Nephron (organoid): ENCODE measurements around the gene CORO7.

Experiments
- H3K27ac Mint-ChIP-seq, 3 experiments: 2 replicates each; pipeline ENCODE4 v1.8.0; 2020; ENCODE audit warnings: mixed read lengths in 3 of 3, mild to moderate bottlenecking in 2 of 3, moderate library complexity in 1 of 3
- H3K27me3 Mint-ChIP-seq: 2 replicates; pipeline ENCODE4 v1.8.0; 2021; ENCODE audit warnings: low read depth, mild to moderate bottlenecking, moderate library complexity, mixed read lengths
- H3K36me3 Mint-ChIP-seq: 2 replicates; pipeline ENCODE4 v1.8.0; 2020; ENCODE audit warnings: low read depth, mixed read lengths
- H3K4me1 Mint-ChIP-seq: 2 replicates; pipeline ENCODE4 v1.8.0; 2020; ENCODE audit warnings: mixed read lengths
- H3K4me3 Mint-ChIP-seq, 3 experiments: 2 replicates each; pipeline ENCODE4 v1.8.0; 2020; ENCODE audit warnings: mild to moderate bottlenecking in 3 of 3, mixed read lengths in 3 of 3, moderate library complexity in 2 of 3
- H3K9me3 Mint-ChIP-seq: 2 replicates; pipeline ENCODE4 v1.8.0; 2020; ENCODE audit warnings: mixed read lengths
- TF ChIP-seq, protein P1 (sequence below), 3 experiments: fragments of 200-600 bp; sonication (generic); IDR thresholded peaks; one replicate each; pipeline ENCODE4 v1.5.0; 2021; ENCODE audit warnings: antibody characterized with exemption in 3 of 3; ENCODE audit not compliant: unreplicated experiment in 3 of 3

CORO7 gene

DNA sequence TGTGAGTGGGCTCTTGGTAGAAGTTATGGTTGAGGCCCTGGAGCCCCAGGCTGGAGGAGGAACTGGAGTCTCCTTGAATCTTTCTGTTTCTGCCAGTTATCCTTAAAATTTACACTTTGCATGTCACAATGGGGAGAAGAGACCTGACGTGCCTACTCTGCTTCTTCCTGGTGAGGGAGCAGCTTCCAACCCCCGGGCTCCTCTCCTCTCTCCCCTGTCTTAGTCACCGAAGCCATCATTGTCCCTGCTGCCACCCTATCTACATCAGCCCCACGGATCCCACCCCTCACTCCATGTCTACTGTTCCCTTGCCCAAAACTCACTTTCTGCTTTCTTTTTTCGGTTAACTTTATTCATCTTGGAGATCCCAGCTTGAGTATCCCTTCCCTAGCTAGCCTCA, 26.9 kb upstream of the CORO7 start:
- Mint-ChIP-seq H3K27me3 (no peaks in the 10 kb centered on the region), H3K4me3 (no peak overlapping the region), H3K4me1 (no peaks in the 10 kb centered on the region), H3K9me3 (no peaks in the 10 kb centered on the region), H3K36me3 (peaks cover 71% of the 10 kb centered on the region), H3K27ac (no peak overlapping the region)
- TF ChIP-seq, protein P1, sequence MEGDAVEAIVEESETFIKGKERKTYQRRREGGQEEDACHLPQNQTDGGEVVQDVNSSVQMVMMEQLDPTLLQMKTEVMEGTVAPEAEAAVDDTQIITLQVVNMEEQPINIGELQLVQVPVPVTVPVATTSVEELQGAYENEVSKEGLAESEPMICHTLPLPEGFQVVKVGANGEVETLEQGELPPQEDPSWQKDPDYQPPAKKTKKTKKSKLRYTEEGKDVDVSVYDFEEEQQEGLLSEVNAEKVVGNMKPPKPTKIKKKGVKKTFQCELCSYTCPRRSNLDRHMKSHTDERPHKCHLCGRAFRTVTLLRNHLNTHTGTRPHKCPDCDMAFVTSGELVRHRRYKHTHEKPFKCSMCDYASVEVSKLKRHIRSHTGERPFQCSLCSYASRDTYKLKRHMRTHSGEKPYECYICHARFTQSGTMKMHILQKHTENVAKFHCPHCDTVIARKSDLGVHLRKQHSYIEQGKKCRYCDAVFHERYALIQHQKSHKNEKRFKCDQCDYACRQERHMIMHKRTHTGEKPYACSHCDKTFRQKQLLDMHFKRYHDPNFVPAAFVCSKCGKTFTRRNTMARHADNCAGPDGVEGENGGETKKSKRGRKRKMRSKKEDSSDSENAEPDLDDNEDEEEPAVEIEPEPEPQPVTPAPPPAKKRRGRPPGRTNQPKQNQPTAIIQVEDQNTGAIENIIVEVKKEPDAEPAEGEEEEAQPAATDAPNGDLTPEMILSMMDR (IDR thresholded peaks at IDR 0.05; ENCODE audit: unreplicated experiment in 3 of 3): no peak

DNA sequence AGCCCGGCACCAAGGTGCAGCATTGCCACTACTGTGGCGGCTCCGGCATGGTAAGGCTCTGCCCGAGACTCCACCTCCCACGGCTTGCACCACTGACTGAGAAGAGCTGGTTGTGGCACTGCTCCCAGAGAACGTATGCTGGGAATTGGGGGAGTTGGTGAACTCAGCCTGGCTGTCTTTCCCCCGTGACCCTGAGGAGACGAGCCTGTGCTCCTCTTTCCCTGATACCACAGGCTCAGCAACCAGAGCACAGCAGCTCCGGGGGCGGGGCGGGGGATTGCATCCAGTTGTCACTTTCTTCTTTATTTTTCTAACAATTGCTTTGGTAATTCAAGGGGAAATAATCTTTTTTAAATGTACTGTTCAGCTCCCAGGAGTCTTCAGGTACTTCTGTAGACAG, 26.0 kb upstream of the CORO7 start:
- no peak overlapping the region for H3K27ac Mint-ChIP-seq

DNA sequence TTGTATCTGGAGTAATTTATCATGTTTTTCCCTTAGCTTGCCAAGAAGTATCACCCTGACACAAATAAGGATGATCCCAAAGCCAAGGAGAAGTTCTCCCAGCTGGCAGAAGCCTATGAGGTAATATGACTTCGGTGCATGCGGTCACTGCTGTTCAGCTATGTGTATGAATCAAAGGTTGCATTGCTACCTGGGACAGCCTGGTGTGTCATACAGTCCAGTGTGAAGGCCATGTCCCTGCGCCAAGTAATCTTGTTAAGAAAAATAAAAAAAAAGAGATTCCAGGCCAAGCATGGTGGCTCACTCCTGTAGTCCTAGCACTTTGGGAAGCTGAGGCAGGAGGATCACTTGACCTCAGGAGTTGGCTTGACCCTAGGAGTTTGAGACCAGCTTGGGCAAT, 21.0 kb upstream of the CORO7 start:
- no peaks in the 10 kb centered on the region for H3K27me3 Mint-ChIP-seq
- no peak overlapping the region for H3K4me3 Mint-ChIP-seq
- H3K4me1 Mint-ChIP-seq: peaks cover 4% of the 10 kb centered on the region
- TF ChIP-seq, protein P1 (IDR thresholded peaks at IDR 0.05; ENCODE audit: unreplicated experiment in 3 of 3): no peak
- H3K27ac Mint-ChIP-seq: no peak overlapping the region
- no peaks in the 10 kb centered on the region for H3K9me3 Mint-ChIP-seq
- peaks cover 63% of the 10 kb centered on the region for H3K36me3 Mint-ChIP-seq

More for the DNA sequence above, 26.0 kb upstream of the CORO7 start:
- Mint-ChIP-seq H3K27me3 (no peaks in the 10 kb centered on the region), H3K36me3 (peaks cover 74% of the 10 kb centered on the region), H3K9me3 (no peaks in the 10 kb centered on the region), H3K4me1 (no peaks in the 10 kb centered on the region), H3K4me3 (no peak overlapping the region)
- TF ChIP-seq, protein P1 (IDR thresholded peaks at IDR 0.05; ENCODE audit: unreplicated experiment in 3 of 3): no peak

DNA sequence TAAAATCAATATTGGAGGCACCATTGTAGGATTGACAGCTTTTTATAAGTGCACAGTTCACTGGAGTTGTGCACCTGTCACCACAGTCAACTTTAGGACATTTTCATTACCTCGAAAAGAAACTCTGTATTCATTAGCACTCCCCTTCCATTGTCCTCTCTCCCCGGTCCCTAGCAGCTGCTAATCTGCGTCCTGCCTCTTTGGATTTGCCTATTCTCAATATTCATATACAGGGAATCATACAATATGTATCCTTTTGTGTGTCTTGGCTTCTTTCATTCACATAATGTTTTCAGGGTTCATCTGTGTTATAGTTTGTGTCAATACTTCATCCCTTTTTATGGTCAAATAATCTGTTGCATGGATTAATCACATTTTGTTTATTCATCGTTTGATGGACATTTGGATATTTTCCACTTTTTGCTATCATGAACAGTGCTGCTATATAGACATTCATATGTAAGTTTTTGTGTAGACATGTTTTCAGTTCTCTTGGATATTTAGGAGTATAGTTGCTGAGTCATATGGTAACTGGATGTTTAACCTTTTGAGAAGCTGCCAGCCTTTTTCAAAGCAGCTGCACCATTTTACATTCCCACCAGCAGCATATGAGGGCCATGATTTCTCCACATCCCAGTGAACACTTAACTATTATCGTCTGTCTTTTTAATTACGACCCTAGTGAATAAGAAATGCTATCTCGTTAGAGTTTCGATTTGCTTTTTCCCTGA, 19.1 kb upstream of the CORO7 start:
- peaks cover 4% of the 10 kb centered on the region for H3K4me1 Mint-ChIP-seq
- TF ChIP-seq, protein P1 (IDR thresholded peaks at IDR 0.05; ENCODE audit: unreplicated experiment in 3 of 3): no peak
- H3K36me3 Mint-ChIP-seq: peaks cover 54% of the 10 kb centered on the region
- no peaks in the 10 kb centered on the region for H3K9me3 Mint-ChIP-seq
- no peaks in the 10 kb centered on the region for H3K27me3 Mint-ChIP-seq
- no peak overlapping the region for H3K4me3 Mint-ChIP-seq
- no peak overlapping the region for H3K27ac Mint-ChIP-seq

DNA sequence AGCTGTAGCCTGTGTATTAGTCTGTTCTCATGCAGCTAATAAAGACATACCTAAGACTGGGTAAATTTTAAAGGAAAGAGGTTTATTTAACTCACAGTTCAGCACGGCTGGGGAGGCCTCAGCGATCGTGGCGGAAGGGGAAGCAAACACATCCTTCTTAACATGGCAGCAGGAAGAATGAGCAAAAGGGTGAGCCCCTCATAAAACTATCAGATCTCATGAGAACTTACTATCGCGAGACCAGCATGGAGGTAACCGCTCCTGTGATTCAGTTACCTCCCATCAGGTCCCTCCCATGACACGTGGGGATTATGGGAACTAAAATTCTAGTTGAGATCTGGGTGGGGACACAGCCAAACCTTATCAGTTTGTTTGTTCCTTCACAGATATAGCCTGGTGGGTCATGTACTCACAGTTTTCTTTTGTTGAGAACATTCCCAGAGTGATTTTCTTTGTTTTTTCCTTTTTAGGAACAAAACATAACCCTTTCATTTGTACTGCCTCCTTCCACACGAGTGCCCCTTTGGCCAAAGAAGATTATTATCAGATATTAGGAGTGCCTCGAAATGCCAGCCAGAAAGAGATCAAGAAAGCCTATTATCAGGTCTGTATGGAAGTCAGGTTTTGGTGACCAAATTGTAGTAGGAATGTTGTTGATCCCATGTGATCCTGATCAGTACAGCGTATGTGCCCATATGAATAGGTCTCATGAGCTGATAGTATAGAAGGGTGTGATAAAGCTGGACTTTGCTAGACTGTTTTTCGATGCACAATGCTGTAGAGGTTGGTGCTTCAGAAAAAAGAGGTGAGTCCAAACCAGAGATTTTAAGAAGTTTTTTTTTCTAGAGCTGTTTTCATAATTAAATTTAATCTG, 17.8 kb upstream of the CORO7 start:
- TF ChIP-seq, protein P1 (IDR thresholded peaks at IDR 0.05; ENCODE audit: unreplicated experiment in 3 of 3): no peak
- no peak overlapping the region for H3K4me3 Mint-ChIP-seq
- no peaks in the 10 kb centered on the region for H3K9me3 Mint-ChIP-seq
- no peaks in the 10 kb centered on the region for H3K27me3 Mint-ChIP-seq
- no peak overlapping the region for H3K27ac Mint-ChIP-seq
- peaks cover 4% of the 10 kb centered on the region for H3K4me1 Mint-ChIP-seq
- H3K36me3 Mint-ChIP-seq: peaks cover 51% of the 10 kb centered on the region
